HG03520 (cell line): ENCODE measurements around the gene PLPP1.

Experiments
- ATAC-seq: cut with Tn5 transposase; IDR thresholded peaks from one replicate; pipeline ENCODE4 v1.9.1; 2021; ENCODE audit warnings: mild to moderate bottlenecking, moderate library complexity; ENCODE audit not compliant: unreplicated experiment

The PLPP1 gene

DNA sequence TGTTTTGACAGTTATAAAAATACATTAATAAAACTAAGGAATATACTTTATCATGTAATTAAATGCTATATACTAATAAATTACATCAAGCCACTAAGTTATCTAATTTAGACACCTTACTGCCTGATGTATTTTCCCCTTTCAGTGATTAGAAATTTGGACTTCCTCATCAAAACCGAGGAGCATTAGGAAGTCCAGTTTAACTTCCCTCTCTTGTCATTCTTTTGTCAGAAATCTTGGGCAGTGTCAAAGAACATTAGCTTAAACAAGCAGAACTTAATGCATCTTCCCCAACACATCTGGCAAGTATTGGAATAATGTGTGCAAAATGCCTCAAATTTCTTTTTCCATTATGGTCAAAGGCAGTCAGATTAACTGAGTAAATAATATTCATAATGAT is 81.6 kb downstream of the PLPP1 start:
- ATAC-seq, result no peak

DNA sequence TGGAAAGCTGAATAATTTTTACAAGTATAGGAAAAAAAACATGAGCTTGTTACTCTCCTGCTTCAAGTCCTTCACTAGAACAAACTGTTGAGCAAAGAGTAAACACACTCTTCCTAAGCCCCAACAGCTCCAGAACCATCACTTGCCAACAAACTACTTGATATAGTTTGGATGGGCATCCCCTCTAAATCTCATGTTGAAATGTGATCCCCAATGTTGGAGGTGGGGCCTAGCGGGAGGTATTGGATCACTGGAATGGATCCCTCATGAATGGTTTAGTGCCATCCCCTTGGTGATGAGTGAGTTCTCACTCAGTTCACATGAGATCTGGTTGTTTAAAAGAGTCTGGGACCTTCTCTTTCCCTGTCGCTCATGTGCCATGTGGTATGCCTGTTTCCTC is 82.8 kb downstream of the PLPP1 start:
- ATAC-seq, result no peak

- no peak for ATAC-seq
Measured at GRCh38 chr5:55450050-55450765, 84.6 kb downstream of the PLPP1 start.

- ATAC-seq, result no peak
Measured at GRCh38 chr5:55446640-55447351, 88.0 kb downstream of the PLPP1 start.

DNA sequence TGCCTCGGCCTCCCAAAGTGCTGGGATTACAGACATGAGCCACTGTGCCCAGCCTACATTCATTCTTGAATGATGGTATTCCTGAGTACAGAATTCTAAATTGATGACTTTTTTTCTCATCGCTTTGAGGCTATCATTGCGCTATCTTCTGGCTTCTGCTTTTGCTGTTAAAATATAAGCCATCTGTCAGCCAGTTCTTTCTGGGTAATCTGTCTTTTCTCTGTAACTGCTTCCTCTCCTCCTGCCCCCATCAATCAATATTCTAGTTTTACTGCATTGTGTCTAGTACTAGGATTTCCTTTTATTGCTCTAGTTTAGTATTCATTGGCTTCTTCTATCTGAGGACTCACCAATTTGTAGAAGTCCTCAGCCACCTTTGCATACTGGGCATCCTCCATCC is 89.0 kb downstream of the PLPP1 start:
- no peak for ATAC-seq

GRCh38 chr5:55441954-55442353 is 92.8 kb downstream of the PLPP1 start:
- ATAC-seq, result no peak

- ATAC-seq, result no peak
Measured at GRCh38 chr5:55441107-55441771, 93.5 kb downstream of the PLPP1 start.

- no peak for ATAC-seq
Measured at GRCh38 chr5:55440188-55440646, 94.5 kb downstream of the PLPP1 start.

DNA sequence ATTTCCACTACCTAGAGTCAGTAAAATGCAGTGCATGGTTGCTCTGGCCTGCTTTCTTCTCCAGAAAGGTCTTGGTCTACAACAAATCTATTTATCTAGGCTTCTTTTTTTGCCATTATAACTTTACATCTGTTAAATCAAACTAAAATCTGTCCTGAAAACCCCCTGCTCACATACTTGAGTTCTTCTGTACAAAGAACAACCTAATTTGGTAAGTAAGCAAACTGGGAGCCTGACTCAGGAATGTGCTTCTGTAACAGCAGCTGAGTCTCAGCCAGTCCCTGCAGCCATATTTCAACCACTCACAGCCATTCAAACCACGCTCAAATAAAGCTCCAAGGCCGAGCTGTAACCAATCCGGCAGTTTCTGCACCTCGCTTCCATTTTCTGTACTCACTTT is 95.8 kb downstream of the PLPP1 start:
- no peak for ATAC-seq

GRCh38 chr5:55437859-55438206 is 96.9 kb downstream of the PLPP1 start:
- ATAC-seq, result no peak

- no peak for ATAC-seq
Measured at GRCh38 chr5:55437452-55437851, 97.3 kb downstream of the PLPP1 start.

DNA sequence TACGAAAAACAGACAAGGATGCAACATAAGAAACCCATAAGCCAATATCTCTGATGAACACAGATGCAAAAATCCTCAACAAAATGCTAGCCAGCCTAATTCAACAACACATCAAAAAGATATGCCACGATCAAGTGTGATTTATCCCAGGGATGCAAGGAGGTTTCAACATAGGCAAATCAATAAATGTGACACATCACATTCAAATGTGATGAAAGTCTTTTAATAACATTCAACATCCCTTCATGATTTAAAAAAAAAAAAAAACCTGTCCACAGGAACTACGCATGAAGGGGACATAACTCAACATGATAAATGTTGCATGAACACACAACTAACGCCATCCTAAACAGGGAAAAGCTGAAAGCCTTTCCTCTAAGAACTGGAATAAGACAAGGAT is 102.2 kb downstream of the PLPP1 start:
- ATAC-seq, result no peak

DNA sequence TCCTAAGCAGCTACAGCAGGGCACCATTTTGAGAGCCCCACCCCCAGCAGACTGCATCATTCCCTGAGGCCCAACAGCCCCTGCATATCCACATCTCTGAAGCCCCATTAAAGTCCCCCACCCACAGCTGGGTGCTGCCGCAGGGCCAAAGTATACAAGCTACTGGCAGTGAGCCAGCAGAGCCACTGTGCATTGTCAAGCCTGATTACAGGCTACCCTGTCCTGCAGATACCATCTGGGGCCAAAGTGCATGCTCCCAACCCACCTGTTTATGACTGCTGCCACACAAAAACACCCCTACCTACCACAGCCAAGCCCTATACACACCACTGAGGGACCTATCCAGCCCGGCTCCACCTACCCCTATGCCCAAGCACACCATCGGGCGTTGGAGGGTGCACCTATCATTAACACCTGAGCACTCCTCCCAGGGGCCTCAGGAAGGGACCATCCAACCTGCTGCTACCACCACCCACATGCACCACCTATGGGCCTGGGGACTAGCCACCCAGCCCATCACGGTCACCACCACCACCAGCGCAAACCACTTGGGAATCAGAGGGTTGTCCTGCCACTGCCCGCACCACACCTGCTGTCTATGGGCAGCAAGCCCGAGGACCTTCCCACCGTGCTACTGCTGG is 105.0 kb downstream of the PLPP1 start:
- ATAC-seq, result no peak

GRCh38 chr5:55429221-55429612 is 105.5 kb downstream of the PLPP1 start:
- ATAC-seq, result no peak

- no peak for ATAC-seq
Measured at GRCh38 chr5:55427157-55427556, 107.6 kb downstream of the PLPP1 start.

GRCh38 chr5:55426455-55426854 is 108.3 kb downstream of the PLPP1 start:
- no peak for ATAC-seq

DNA sequence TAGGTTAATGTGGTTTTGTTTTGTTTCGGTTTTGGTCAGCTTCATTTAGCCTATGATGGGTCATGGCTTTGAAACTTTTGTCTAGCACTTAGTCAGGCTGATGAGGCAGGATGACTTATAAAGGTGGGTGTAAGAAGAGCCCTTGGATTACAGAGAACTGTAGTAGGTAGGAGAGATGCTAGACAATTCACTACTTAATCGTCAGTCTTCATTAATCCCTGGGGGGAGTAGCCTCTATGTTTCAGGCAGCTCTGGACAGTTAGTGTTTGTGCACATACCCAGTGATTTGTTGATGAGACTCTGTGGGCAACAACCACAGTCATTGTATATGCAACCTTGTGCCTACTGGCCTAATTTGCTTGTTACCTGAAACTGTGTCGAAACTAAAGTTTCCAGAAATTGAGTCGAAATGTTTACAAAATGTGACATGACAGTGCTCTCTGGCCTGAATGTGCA is 113.7 kb downstream of the PLPP1 start:
- ATAC-seq, result peak; percentile 91

DNA sequence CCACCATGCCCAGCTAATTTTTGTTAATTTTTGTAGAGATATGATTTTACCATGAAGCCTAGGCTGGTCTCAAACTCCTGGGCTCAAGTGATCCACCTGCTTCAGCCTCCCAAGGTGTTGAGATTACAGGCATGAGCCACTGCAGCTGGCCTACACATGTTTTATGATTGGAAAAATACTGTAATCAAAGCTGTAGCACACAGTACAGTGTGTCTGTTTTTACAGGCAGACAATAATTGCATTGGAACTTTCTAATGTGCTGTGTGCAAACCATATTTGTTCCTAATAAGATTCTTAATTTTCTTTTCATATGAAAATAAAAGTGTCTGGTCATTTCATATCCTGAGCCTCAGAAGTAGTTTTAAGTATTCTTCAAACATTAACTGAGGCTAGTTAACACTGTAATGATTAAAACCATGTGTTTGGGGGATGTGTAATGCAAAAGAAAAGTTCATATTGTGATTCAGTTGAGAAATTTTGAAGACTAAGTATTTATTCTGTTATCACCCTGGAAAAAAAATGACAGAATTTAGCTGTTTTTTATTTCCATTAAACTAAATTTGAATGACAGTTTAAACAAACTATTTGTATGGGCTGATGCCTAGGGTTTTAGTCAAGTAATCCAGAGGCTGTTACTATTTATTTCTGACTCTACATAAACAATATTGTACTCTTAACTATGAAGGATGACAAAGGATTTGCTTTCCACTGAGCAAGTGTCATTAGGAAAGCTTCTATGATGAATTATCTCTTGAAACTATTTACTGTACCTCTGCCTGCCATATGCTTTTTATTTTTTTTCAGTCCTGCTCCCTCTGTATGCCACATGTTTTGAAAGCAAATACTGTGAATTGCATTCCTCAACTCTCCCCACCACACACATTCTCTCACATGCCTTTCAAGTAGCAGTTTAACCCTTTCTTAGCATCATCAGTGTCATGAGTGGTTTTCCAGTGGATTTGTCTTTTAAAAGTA is 115.5 kb downstream of the PLPP1 start:
- no peak for ATAC-seq

GRCh38 chr5:55416306-55416705 is 118.5 kb downstream of the PLPP1 start:
- no peak for ATAC-seq

- ATAC-seq, result no peak
Measured at GRCh38 chr5:55415071-55415470, 119.7 kb downstream of the PLPP1 start.
